HG03139 (cell line): ENCODE results near the gene LILRB2.
"Not testable (repeated sequence)": the region's sequence is repeated elsewhere in the genome, so short reads cannot be mapped to it uniquely, and the experiment has no call there.

Experiments used
- ATAC-seq: cut with Tn5 transposase; IDR thresholded peaks from one replicate; pipeline ENCODE4 v1.9.1; 2021; ENCODE audit not compliant: unreplicated experiment

LILRB2 gene

GRCh38 chr19:54243809-54244208 is 37.1 kb downstream of the LILRB2 start:
- ATAC-seq: not testable (repeated sequence)

GRCh38 chr19:54242646-54243045 is 38.3 kb downstream of the LILRB2 start, which contains the start of gene LILRA6:
LILRA6 (minus strand) TSS chr19:54242790.
- not testable (repeated sequence) for ATAC-seq

- not testable (repeated sequence) for ATAC-seq
Measured at GRCh38 chr19:54242234-54242633, 38.7 kb downstream of the LILRB2 start.

- not testable (repeated sequence) for ATAC-seq
Measured at GRCh38 chr19:54240372-54241336, 40.3 kb downstream of the LILRB2 start.

- ATAC-seq: not testable (repeated sequence)
Measured at GRCh38 chr19:54239491-54240371, 41.2 kb downstream of the LILRB2 start.

GRCh38 chr19:54233941-54234340 is 47.0 kb downstream of the LILRB2 start:
- ATAC-seq: no peak

- ATAC-seq: no peak
Measured at GRCh38 chr19:54231077-54231931, 49.6 kb downstream of the LILRB2 start.

- no peak for ATAC-seq
Measured at GRCh38 chr19:54230031-54230430, 50.9 kb downstream of the LILRB2 start.

- no peak for ATAC-seq
Measured at GRCh38 chr19:54229146-54229545, 51.8 kb downstream of the LILRB2 start.

GRCh38 chr19:54224619-54225018 is 56.3 kb downstream of the LILRB2 start:
- not testable (repeated sequence) for ATAC-seq

GRCh38 chr19:54223937-54224281 is 57.0 kb downstream of the LILRB2 start:
- not testable (repeated sequence) for ATAC-seq
